H9 (cell line): ENCODE measurements around the gene NAA15. TPM values are rescaled to one million over a fixed set of nuclear protein-coding genes. Genes with fewer than 3 reads are reported as not detected.

Experiments
- DNase-seq: peaks from one replicate; pipeline ENCODE4 v3.0.0-alpha.2; 2017
- H2AFZ ChIP-seq: one replicate; pipeline ENCODE4 v1.6.1; 2013; ENCODE audit warnings: mild to moderate bottlenecking, low read length, control low read depth, moderate library complexity
- H2AK5ac ChIP-seq: 2 replicates; pipeline ENCODE4 v1.6.1; 2013; ENCODE audit warnings: low read length, control low read depth, mixed read lengths; ENCODE audit not compliant: insufficient read length
- H2BK120ac ChIP-seq: one replicate; pipeline ENCODE4 v1.6.1; 2013; ENCODE audit warnings: low read depth, mild to moderate bottlenecking, low read length, control low read depth, inconsistent platforms; ENCODE audit not compliant: poor library complexity, severe bottlenecking
- H2BK12ac ChIP-seq: 2 replicates; pipeline ENCODE4 v1.6.1; 2013; ENCODE audit warnings: low read length, control low read depth, mixed read lengths, low read depth; ENCODE audit not compliant: insufficient read length
- H2BK15ac ChIP-seq: 2 replicates; pipeline ENCODE4 v1.6.1; 2013; ENCODE audit warnings: low read depth, low read length, control low read depth
- H2BK20ac ChIP-seq: one replicate; pipeline ENCODE4 v1.6.1; 2013; ENCODE audit warnings: low read depth, mild to moderate bottlenecking, low read length, control low read depth, inconsistent platforms; ENCODE audit not compliant: poor library complexity, severe bottlenecking
- H2BK5ac ChIP-seq: 2 replicates; pipeline ENCODE4 v1.6.1; 2013; ENCODE audit warnings: low read length, control low read depth, mixed read lengths; ENCODE audit not compliant: insufficient read length
- H3K14ac ChIP-seq: 2 replicates; pipeline ENCODE4 v1.6.1; 2013; ENCODE audit warnings: low read length, control low read depth; ENCODE audit not compliant: insufficient read depth
- H3K18ac ChIP-seq: 2 replicates; pipeline ENCODE4 v1.6.1; 2013; ENCODE audit warnings: low read depth, mild to moderate bottlenecking, mixed read lengths, low read length, control low read depth; ENCODE audit not compliant: insufficient read length
- H3K23ac ChIP-seq: 2 replicates; pipeline ENCODE4 v1.6.1; 2013; ENCODE audit warnings: low read length, control low read depth, mixed read lengths, low read depth; ENCODE audit not compliant: insufficient read length
- H3K23me2 ChIP-seq: 2 replicates; pipeline ENCODE4 v1.6.1; 2013; ENCODE audit warnings: low read depth, mild to moderate bottlenecking, mixed read lengths, low read length, control low read depth; ENCODE audit not compliant: insufficient read length, poor library complexity, severe bottlenecking
- H3K27ac ChIP-seq: 2 replicates; pipeline ENCODE4 v1.5.1; 2013; ENCODE audit warnings: low read length, control low read depth, mixed read lengths, low read depth; ENCODE audit not compliant: insufficient read length
- H3K27me3 ChIP-seq: 2 replicates; pipeline ENCODE4 v1.6.1; 2013; ENCODE audit warnings: low read length, control low read depth, inconsistent platforms; ENCODE audit not compliant: insufficient read depth
- H3K4ac ChIP-seq: 2 replicates; pipeline ENCODE4 v1.6.1; 2013; ENCODE audit warnings: low read depth, mild to moderate bottlenecking, control low read depth, inconsistent platforms, low read length, moderate library complexity
- H3K4me1 ChIP-seq: 2 replicates; pipeline ENCODE4 v1.6.1; 2013; ENCODE audit warnings: low read length, control low read depth, inconsistent platforms; ENCODE audit not compliant: insufficient read depth
- H3K4me2 ChIP-seq: 2 replicates; pipeline ENCODE4 v1.6.1; 2013; ENCODE audit warnings: low read length, control low read depth, mixed read lengths; ENCODE audit not compliant: insufficient read length, insufficient read depth
- H3K56ac ChIP-seq: 2 replicates; pipeline ENCODE4 v1.6.1; 2013; ENCODE audit warnings: low read depth, mild to moderate bottlenecking, mixed read lengths, low read length, control low read depth; ENCODE audit not compliant: insufficient read length
- H3K79me1 ChIP-seq: 2 replicates; pipeline ENCODE4 v1.6.1; 2013; ENCODE audit warnings: low read depth, mild to moderate bottlenecking, moderate library complexity, low read length, control low read depth, inconsistent platforms; ENCODE audit not compliant: insufficient read depth, poor library complexity, severe bottlenecking
- H3K79me2 ChIP-seq: 2 replicates; pipeline ENCODE4 v1.6.1; 2013; ENCODE audit warnings: low read length, control low read depth, inconsistent platforms; ENCODE audit not compliant: insufficient read depth
- H3K9ac ChIP-seq: 2 replicates; pipeline ENCODE4 v1.6.1; 2013; ENCODE audit warnings: low read length, control low read depth, mixed read lengths; ENCODE audit not compliant: insufficient read length; ENCODE audit errors: extremely low read depth
- H3K9me3 ChIP-seq: one replicate; pipeline ENCODE4 v1.6.1; 2013; ENCODE audit warnings: low read depth, low read length, inconsistent platforms; ENCODE audit not compliant: control insufficient read depth
- H3T11ph ChIP-seq: one replicate; pipeline ENCODE4 v1.6.1; 2013; ENCODE audit warnings: mild to moderate bottlenecking, low read length, control low read depth, inconsistent platforms
- H4K20me1 ChIP-seq: one replicate; pipeline ENCODE4 v1.6.1; 2013; ENCODE audit not compliant: control insufficient read depth, insufficient read length, insufficient read depth
- H4K5ac ChIP-seq: 2 replicates; pipeline ENCODE4 v1.6.1; 2013; ENCODE audit warnings: low read depth, mild to moderate bottlenecking, mixed read lengths, low read length, control low read depth; ENCODE audit not compliant: insufficient read length
- H4K8ac ChIP-seq: replicated peaks from 2 replicates; pipeline ENCODE4 v1.6.1; 2013; ENCODE audit warnings: low read length, control low read depth, mixed read lengths, low read depth; ENCODE audit not compliant: insufficient read length
- H4K91ac ChIP-seq: 2 replicates; pipeline ENCODE4 v1.6.1; 2013; ENCODE audit warnings: low read depth, mild to moderate bottlenecking, moderate library complexity, mixed read lengths, low read length, control low read depth; ENCODE audit not compliant: insufficient read length
- H3K27ac Mint-ChIP-seq, 3 experiments: 2 replicates in 2 of 3; 3 replicates in 1 of 3; pipeline ENCODE4 v1.8.0; 2020 to 2021; ENCODE audit warnings: mixed read lengths in 3 of 3, mild to moderate bottlenecking in 1 of 3, moderate library complexity in 1 of 3
- H3K27me3 Mint-ChIP-seq: 2 replicates; pipeline ENCODE4 v1.8.0; 2021; ENCODE audit warnings: low read depth, mild to moderate bottlenecking, moderate library complexity, mixed read lengths
- H3K36me3 Mint-ChIP-seq, 3 experiments: 2 replicates in 2 of 3; 3 replicates in 1 of 3; pipeline ENCODE4 v1.8.0; 2020 to 2021; ENCODE audit warnings: low read depth in 3 of 3, mixed read lengths in 3 of 3; ENCODE audit not compliant: insufficient read depth in 1 of 3
- H3K4me1 Mint-ChIP-seq, 2 experiments: 2 replicates each; pipeline ENCODE4 v1.8.0; 2020; ENCODE audit warnings: mixed read lengths in 2 of 2
- H3K4me3 Mint-ChIP-seq, 2 experiments: 2 replicates in 1 of 2; 3 replicates in 1 of 2; pipeline ENCODE4 v1.8.0; 2020 to 2021; ENCODE audit warnings: mild to moderate bottlenecking in 2 of 2, mixed read lengths in 2 of 2, moderate library complexity in 1 of 2
- H3K9me3 Mint-ChIP-seq, 2 experiments: 2 replicates in 1 of 2; 3 replicates in 1 of 2; pipeline ENCODE4 v1.8.0; 2020; ENCODE audit warnings: mild to moderate bottlenecking in 2 of 2, mixed read lengths in 2 of 2, moderate library complexity in 1 of 2
- WGBS: extraction: QIAGEN DNeasy Blood & Tissue Kit; methylation state at CpG from one replicate; pipeline ENCODE4 v1.1.7; 2013; ENCODE audit warnings: missing lambda C conversion rate, low lambda C conversion rate, mixed read lengths; ENCODE audit not compliant: insufficient read length; ENCODE audit errors: extremely low coverage; 5-methylcytosine and 5-hydroxymethylcytosine counted together
- total RNA-seq: library from RNA; stranded (reverse); gene quantifications from 2 replicates; pipeline ENCODE4 v1.2.1, GENCODE V29; 2021
- TF ChIP-seq, protein P1 (sequence below): fragments of 200-600 bp; sonication (generic); conservative IDR thresholded peaks from 3 replicates; pipeline ENCODE4 v1.8.0; 2021; ENCODE audit warnings: antibody characterized with exemption, mild to moderate bottlenecking

Gene NAA15
- total RNA-seq, 1 experiment from 2014 or later: 115 TPM

DNA sequence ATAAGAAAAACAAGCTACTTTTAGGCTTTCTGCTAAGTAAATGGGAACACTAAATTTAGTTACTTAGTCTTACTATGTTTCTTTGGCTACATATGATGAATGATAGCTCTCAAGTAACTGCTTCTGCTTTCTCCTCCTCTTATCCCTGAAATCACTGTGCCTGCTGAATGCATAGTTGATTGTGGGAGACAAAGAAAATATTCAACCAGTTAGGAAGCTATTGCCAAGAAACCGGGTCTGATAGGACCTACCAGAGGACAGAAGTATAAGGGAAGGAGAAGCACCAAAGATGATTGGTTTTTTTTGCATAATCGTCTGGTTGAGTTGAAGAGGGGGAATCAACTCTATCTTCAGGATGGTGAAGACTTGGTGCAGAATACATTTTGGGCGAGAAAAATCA lies 29.0 kb downstream of the NAA15 start:
- Histone ChIP-seq H3K4me2 (no peak overlapping the region), H3K23ac (no peak overlapping the region), H4K20me1 (no peaks in the 10 kb centered on the region), H3K9me3 (no peaks in the 10 kb centered on the region), H3K79me2 (peaks cover 33% of the 10 kb centered on the region), H4K5ac (no peak overlapping the region), H3K9ac (no peak overlapping the region), H3K23me2 (no peaks in the 10 kb centered on the region), H3T11ph (no peak overlapping the region), H2AK5ac (no peak overlapping the region), H3K14ac (no peak overlapping the region), H4K8ac (no peak overlapping the region), H2BK12ac (no peak overlapping the region), H3K56ac (no peak overlapping the region), H3K4me1 (no peaks in the 10 kb centered on the region; the same call in 1 of the 2 replicates), H2BK20ac (no peak overlapping the region), H3K27me3 (no peaks in the 10 kb centered on the region), H2AFZ (no peak overlapping the region), H3K79me1 (no peaks in the 10 kb centered on the region), H2BK120ac (no peak overlapping the region), H2BK15ac (no peak overlapping the region), H3K18ac (no peak overlapping the region), H3K4ac (no peak overlapping the region), H3K27ac (no peak overlapping the region), H2BK5ac (no peak overlapping the region), H4K91ac (no peak overlapping the region)
- no peak overlapping the region for H3K4me3 Mint-ChIP-seq
- peaks cover 4 to 9% of the 10 kb centered on the region in 2 experiments; a peak in 3 of 5 replicates for H3K9me3 Mint-ChIP-seq
- H3K4me1 Mint-ChIP-seq: peaks cover 28% of the 10 kb centered on the region in 2 experiments
- WGBS: no CpG with 5 or more reads among the region's 3 CpGs
- H3K36me3 Mint-ChIP-seq: peaks cover 22 to 44% (median 42%) of the 10 kb centered on the region in 3 experiments
- DNase-seq: no peak
- H3K27ac Mint-ChIP-seq: peak overlapping the region; percentile 25 to 85 (median 36); a peak in 5 of 7 replicates
- no peaks in the 10 kb centered on the region for H3K27me3 Mint-ChIP-seq
- TF ChIP-seq, protein P1, sequence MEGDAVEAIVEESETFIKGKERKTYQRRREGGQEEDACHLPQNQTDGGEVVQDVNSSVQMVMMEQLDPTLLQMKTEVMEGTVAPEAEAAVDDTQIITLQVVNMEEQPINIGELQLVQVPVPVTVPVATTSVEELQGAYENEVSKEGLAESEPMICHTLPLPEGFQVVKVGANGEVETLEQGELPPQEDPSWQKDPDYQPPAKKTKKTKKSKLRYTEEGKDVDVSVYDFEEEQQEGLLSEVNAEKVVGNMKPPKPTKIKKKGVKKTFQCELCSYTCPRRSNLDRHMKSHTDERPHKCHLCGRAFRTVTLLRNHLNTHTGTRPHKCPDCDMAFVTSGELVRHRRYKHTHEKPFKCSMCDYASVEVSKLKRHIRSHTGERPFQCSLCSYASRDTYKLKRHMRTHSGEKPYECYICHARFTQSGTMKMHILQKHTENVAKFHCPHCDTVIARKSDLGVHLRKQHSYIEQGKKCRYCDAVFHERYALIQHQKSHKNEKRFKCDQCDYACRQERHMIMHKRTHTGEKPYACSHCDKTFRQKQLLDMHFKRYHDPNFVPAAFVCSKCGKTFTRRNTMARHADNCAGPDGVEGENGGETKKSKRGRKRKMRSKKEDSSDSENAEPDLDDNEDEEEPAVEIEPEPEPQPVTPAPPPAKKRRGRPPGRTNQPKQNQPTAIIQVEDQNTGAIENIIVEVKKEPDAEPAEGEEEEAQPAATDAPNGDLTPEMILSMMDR: no peak
